ENCODE measurements around the gene GJB2.

The GJB2 gene

DNA sequence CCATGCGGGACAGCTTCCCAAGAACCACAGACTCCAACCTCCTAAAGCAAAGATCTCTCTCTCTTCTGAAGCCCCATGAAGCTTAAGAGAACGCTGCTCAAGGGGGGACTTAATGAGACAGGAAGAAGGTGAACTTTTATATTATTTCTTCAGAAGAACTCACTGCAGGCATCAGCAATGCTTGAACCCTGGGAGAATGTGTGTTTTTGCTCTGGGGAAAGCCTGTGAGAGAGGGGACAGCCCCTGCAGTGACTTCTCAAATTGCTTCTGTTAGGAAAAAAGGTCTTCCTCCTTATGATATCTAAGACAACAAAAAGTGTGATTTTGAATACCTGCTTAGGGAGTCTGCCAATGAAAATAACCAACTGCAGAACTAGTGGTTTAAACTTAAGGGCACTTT is 54.9 kb downstream of the GJB2 start:
- no peak for DNase-seq
